ENCODE results near the gene PRRX2.

DNA sequence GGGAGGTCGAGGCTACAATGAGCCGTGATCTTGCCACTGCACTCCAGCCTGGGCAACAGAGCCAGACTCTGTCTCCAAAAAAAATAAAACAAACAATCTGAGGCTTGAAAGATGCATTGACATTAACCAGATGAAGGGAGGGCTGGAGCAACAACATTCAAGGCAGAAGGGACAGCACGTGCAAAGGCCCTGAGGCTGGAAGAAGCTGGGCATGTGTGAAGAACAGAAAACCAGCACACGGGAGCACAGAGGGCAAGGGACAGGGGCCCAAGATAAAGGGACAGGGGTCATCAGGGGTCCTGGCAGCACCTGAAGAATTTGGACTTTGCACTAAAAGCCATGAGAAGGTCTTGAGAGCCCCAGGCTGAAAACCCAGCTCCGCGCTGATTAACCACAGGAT lies 84.1 kb downstream of the PRRX2 start:
- TF ChIP-seq, protein P1, sequence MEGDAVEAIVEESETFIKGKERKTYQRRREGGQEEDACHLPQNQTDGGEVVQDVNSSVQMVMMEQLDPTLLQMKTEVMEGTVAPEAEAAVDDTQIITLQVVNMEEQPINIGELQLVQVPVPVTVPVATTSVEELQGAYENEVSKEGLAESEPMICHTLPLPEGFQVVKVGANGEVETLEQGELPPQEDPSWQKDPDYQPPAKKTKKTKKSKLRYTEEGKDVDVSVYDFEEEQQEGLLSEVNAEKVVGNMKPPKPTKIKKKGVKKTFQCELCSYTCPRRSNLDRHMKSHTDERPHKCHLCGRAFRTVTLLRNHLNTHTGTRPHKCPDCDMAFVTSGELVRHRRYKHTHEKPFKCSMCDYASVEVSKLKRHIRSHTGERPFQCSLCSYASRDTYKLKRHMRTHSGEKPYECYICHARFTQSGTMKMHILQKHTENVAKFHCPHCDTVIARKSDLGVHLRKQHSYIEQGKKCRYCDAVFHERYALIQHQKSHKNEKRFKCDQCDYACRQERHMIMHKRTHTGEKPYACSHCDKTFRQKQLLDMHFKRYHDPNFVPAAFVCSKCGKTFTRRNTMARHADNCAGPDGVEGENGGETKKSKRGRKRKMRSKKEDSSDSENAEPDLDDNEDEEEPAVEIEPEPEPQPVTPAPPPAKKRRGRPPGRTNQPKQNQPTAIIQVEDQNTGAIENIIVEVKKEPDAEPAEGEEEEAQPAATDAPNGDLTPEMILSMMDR (conservative IDR thresholded peaks at IDR 0.05; ENCODE audit: low read depth, low read length), result no peak
- no peak for TF ChIP-seq EZH2 (IDR thresholded peaks at IDR 0.05; ENCODE audit: borderline replicate concordance, low read depth, low read length, poor library complexity, severe bottlenecking)
